ENCODE measurements around the gene FAM222B. TPM values are rescaled to one million over a fixed set of nuclear protein-coding genes. Genes with fewer than 3 reads are reported as not detected.
A peak's percentile ranks its signal among the peaks of the same experiment; 100 is the strongest.
"Not testable (repeated sequence)": the region's sequence is repeated elsewhere in the genome, so short reads cannot be mapped to it uniquely, and the experiment has no call there.

The FAM222B gene
- total RNA-seq, 4 donors from 2014 or later: 23.2 to 41.0 (median 32.9) TPM

DNA sequence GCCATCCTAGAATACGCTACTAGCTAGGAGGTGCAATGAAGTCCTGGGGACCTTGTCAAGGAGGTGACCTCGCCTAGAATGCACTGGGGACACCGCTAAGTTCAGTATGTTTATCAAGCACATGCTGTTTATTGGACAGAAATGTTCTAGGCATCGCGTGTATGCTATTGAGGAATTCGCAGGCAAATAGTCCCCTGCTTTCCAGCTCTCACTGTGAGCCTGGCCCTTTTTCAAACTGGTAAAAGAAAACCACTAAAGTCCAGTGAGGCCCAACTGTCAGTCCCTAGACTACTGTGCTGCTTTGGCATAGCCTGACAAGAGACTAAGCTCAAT lies 1.2 kb upstream of the FAM222B start:
- in situ Hi-C loops (cut with MboI; ENCODE audit: low pct_ligation_motif_present in 1 of 4, low pct_unique_long_range_greater_than_20kb in 1 of 4, low sequenced_read_pairs in 3 of 4): no loop called here
- intact Hi-C loops (cut with DNase I; ENCODE audit: low total_unique reads): no loop called here
- Histone ChIP-seq H3K36me3 (no peaks in the 10 kb centered on the region), H3K4me3 (no peak overlapping the region), H3K27me3 (no peaks in the 10 kb centered on the region), H3K9me3 (no peaks in the 10 kb centered on the region), H3K27ac (no peak overlapping the region), H3K4me1 (peaks cover 7 to 25% (median 15%) of the 10 kb centered on the region in 4 donors)
- 93 to 95% methylated on average over 4 to 6 of the region's 6 CpGs for WGBS, 2 donors (ENCODE audit: low coverage in 1 of 2)
- no peak for TF ChIP-seq EP300 (IDR thresholded peaks at IDR 0.05; ENCODE audit: low read depth)
- no peak for TF ChIP-seq POLR2AphosphoS5 (IDR thresholded peaks at IDR 0.05)
- no peak for TF ChIP-seq POLR2A (IDR thresholded peaks at IDR 0.05)
- TF ChIP-seq, protein P1, sequence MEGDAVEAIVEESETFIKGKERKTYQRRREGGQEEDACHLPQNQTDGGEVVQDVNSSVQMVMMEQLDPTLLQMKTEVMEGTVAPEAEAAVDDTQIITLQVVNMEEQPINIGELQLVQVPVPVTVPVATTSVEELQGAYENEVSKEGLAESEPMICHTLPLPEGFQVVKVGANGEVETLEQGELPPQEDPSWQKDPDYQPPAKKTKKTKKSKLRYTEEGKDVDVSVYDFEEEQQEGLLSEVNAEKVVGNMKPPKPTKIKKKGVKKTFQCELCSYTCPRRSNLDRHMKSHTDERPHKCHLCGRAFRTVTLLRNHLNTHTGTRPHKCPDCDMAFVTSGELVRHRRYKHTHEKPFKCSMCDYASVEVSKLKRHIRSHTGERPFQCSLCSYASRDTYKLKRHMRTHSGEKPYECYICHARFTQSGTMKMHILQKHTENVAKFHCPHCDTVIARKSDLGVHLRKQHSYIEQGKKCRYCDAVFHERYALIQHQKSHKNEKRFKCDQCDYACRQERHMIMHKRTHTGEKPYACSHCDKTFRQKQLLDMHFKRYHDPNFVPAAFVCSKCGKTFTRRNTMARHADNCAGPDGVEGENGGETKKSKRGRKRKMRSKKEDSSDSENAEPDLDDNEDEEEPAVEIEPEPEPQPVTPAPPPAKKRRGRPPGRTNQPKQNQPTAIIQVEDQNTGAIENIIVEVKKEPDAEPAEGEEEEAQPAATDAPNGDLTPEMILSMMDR (IDR thresholded peaks at IDR 0.05): no peak
- no peak for DNase-seq

DNA sequence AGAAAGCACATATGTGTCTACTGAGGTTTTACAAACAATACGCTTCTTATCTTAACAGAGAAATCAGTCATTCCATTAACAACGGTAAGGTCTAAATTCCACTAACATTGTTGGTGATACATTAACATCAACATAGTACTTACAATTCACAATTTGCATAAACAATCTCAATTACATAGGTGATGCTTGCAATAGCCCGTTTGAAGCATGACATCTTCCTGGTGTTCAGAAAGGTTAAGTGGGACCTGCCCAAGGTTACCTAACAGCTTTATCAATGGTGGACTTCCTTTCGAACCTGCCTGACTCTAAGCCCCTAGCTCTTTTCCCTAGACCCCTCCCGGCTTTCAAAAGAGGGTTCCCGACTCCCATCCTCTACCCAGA lies 699 bp downstream of the FAM222B start:
- H3K27ac ChIP-seq: peak overlapping the region; percentile 85 to 91 (median 88)
- no peak for TF ChIP-seq EP300 (IDR thresholded peaks at IDR 0.05; ENCODE audit: low read depth)
- TF ChIP-seq POLR2A (IDR thresholded peaks at IDR 0.05): no peak
- peak in 2 of 3 donors; percentile 29 to 35 for TF ChIP-seq POLR2AphosphoS5 (IDR thresholded peaks at IDR 0.05)
- H3K27me3 ChIP-seq: no peaks in the 10 kb centered on the region
- DNase-seq: no peak
- peaks cover 7 to 28% (median 16%) of the 10 kb centered on the region in 4 donors for H3K4me1 ChIP-seq
- WGBS, 2 donors (ENCODE audit: low coverage in 1 of 2): 0 to 5% methylated on average over 1 to 6 of the region's 6 CpGs
- H3K36me3 ChIP-seq: no peaks in the 10 kb centered on the region
- no peaks in the 10 kb centered on the region for H3K9me3 ChIP-seq
- in situ Hi-C loops (cut with MboI; ENCODE audit: low pct_ligation_motif_present in 1 of 4, low pct_unique_long_range_greater_than_20kb in 1 of 4, low sequenced_read_pairs in 3 of 4): no loop called here
- peak overlapping the region; percentile 46 to 77 (median 74) for H3K4me3 ChIP-seq
- intact Hi-C loops (cut with DNase I; ENCODE audit: low total_unique reads): no loop called here

DNA sequence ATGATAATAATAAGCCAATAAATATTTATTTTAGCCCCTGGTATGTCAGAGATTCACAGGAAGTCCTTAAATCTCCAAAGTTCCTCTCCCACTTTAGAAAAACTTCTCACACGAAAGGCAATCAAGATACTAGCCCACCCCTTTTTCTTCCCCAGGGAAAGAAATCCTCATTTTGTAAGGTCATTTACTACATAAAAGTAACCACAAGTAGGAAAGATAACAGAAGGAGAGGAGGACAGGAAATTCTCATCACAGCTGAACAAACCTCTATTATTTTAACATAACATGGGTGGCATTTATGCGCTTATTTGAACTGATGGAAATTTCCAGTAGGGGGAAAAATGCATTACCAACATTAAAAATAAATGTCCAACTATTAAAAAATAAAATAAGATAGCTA lies 3.4 kb downstream of the FAM222B start:
- WGBS, 2 donors (ENCODE audit: low coverage in 1 of 2): 71 to 85% methylated on average over 2 of the region's 2 CpGs

DNA sequence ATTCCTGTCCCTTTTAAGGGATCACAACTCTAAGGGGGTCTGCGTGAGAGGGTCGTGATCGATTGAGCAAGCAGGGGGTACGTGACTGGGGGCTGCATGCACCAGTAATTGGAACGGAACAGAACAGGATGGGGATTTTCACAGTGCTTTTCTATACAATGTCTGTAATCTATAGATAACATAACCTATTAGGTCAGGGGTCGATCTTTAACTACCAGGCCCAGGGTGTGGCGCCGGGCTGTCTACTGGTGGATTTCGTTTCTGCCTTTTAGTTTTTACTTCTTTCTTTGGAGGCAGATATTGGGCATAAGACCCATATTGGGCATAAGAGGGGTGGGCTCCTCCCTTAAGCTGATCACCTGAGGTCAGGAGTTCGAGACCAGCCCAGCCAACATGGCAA lies 6.0 kb downstream of the FAM222B start:
- H3K4me3 ChIP-seq; H3K27me3 ChIP-seq; DNase-seq; intact Hi-C loops (cut with DNase I; ENCODE audit: low total_unique reads); H3K27ac ChIP-seq; in situ Hi-C loops (cut with MboI; ENCODE audit: low pct_ligation_motif_present in 1 of 4, low pct_unique_long_range_greater_than_20kb in 1 of 4, low sequenced_read_pairs in 3 of 4); H3K36me3 ChIP-seq; H3K9me3 ChIP-seq: not testable (repeated sequence)
- 89% methylated on average over 10 of the region's 10 CpGs; no CpG with 5 or more reads in 1 of the 2 donors for WGBS, 2 donors (ENCODE audit: low coverage in 1 of 2)
- H3K4me1 ChIP-seq: peaks cover 7 to 24% (median 14%) of the 10 kb centered on the region in 4 donors

More for the DNA sequence above, 3.4 kb downstream of the FAM222B start:
- TF ChIP-seq EP300 (IDR thresholded peaks at IDR 0.05; ENCODE audit: low read depth) (no peak), POLR2A (IDR thresholded peaks at IDR 0.05) (no peak)
- TF ChIP-seq, protein P1 (IDR thresholded peaks at IDR 0.05): no peak
- Histone ChIP-seq H3K27me3 (no peaks in the 10 kb centered on the region), H3K4me1 (peaks cover 7 to 31% (median 19%) of the 10 kb centered on the region in 4 donors), H3K9me3 (no peaks in the 10 kb centered on the region), H3K4me3 (no peak overlapping the region), H3K36me3 (no peaks in the 10 kb centered on the region), H3K27ac (no peak overlapping the region)
- in situ Hi-C loops (cut with MboI; ENCODE audit: low pct_ligation_motif_present in 1 of 4, low pct_unique_long_range_greater_than_20kb in 1 of 4, low sequenced_read_pairs in 3 of 4) (no loop called here), intact Hi-C loops (cut with DNase I; ENCODE audit: low total_unique reads) (no loop called here)
- no peak for DNase-seq

DNA sequence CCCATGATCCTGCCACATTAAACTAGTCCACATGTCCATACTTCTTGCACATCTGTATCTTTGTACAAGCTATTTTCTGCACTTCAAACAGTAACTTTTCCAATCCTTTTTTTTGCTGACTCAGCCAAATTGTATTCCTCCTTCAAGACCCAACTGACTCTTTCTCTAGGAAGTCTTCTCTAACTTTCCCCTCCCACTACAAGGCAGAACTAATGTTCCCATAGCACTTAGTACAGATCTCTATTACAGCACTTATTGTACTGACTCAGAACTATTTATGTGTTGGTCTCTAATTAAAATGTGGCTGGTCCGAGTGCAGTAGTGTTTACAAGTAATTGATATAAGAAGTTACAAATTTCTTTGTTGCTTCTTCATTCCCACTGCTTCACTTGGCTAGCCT lies 8.2 kb downstream of the FAM222B start:
- H3K4me3 ChIP-seq: no peak overlapping the region
- H3K4me1 ChIP-seq: peaks cover 0 to 6% (median 3%) of the 10 kb centered on the region in 4 donors
- DNase-seq: no peak
- H3K9me3 ChIP-seq: no peaks in the 10 kb centered on the region
- TF ChIP-seq EP300 (IDR thresholded peaks at IDR 0.05; ENCODE audit: low read depth): no peak
- TF ChIP-seq, protein P1 (IDR thresholded peaks at IDR 0.05): no peak
- no peak for TF ChIP-seq POLR2A (IDR thresholded peaks at IDR 0.05)
- TF ChIP-seq POLR2AphosphoS5 (IDR thresholded peaks at IDR 0.05): no peak
- in situ Hi-C loops (cut with MboI; ENCODE audit: low pct_ligation_motif_present in 1 of 4, low pct_unique_long_range_greater_than_20kb in 1 of 4, low sequenced_read_pairs in 3 of 4) (no loop called here), intact Hi-C loops (cut with DNase I; ENCODE audit: low total_unique reads) (no loop called here)
- peaks cover 0 to 4% (median 0%) of the 10 kb centered on the region in 4 donors for H3K36me3 ChIP-seq
- H3K27me3 ChIP-seq: no peaks in the 10 kb centered on the region
- WGBS, 2 donors (ENCODE audit: low coverage in 1 of 2): 96 to 100% methylated on average over 1 of the region's 1 CpG
- H3K27ac ChIP-seq: no peak overlapping the region
